ENCODE data around the gene ERN1.
"Not testable (repeated sequence)": the region's sequence is repeated elsewhere in the genome, so short reads cannot be mapped to it uniquely, and the experiment has no call there.

Gene ERN1

DNA sequence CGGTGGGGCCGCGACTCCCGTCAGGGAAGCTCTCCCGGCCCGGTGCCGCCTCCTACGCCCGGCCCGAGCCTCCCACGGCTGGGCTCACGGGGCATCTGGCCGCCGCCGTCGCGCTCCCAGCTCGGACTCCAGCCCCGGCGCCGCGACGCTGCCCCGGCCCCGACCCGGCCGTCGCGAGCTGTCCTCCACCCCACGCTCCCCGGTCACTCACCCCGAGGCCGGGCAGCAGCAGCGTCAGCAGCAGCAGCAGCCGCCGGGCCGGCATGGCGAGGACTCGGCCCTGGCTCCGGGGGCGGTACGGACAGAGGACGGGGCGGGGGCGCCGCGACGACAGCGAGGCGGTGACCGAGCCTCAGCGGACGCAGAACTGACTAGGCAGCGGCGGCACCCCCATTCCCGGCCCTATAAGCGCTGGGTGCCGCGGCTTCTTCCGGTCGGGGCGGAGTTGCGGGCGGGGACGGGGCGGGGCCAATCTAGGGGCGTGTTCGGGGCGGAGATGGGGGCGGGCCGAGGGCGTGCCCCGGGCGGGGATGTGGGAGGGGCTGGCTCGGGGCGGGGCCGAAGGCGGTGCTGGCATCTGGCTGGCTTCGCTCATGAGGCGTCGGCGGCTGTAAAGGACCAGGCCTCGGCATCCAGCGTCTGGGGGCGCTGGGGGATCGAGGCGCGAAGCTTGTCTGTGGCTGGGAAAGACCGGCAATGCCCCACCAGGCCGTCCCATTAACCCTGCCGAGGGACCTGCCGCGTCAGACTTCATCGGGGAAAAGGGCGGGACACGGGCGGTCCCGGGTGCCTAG, at the start of gene ERN1:
Gene ERN1 (minus strand): TSS at position 380 of the 794 bp plus-strand sequence. CDS start 115 bp downstream, at position 265.
- DNase-seq (ENCODE audit: low read depth), result peak; percentile 88

DNA sequence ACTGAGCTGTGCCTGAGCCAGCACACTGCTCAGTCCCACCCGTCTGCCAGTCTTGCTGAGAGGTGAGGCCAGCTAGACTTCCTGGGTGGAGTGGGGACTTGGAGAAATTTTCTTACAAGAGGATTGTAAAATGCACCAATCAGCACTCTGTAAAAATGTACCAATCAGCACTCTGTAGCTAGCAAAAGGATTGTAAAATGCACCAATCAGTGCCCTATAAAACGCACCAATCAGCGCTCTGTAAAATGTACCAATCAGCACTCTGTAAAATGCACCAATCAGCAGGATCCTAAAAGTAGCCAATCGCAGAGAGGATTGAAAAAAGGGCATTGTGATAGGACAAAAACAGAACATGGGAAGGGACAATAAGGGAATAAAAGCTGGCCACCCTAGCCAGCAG, 49.1 kb upstream of the ERN1 start:
- DNase-seq (ENCODE audit: low read depth), result not testable (repeated sequence)

DNA sequence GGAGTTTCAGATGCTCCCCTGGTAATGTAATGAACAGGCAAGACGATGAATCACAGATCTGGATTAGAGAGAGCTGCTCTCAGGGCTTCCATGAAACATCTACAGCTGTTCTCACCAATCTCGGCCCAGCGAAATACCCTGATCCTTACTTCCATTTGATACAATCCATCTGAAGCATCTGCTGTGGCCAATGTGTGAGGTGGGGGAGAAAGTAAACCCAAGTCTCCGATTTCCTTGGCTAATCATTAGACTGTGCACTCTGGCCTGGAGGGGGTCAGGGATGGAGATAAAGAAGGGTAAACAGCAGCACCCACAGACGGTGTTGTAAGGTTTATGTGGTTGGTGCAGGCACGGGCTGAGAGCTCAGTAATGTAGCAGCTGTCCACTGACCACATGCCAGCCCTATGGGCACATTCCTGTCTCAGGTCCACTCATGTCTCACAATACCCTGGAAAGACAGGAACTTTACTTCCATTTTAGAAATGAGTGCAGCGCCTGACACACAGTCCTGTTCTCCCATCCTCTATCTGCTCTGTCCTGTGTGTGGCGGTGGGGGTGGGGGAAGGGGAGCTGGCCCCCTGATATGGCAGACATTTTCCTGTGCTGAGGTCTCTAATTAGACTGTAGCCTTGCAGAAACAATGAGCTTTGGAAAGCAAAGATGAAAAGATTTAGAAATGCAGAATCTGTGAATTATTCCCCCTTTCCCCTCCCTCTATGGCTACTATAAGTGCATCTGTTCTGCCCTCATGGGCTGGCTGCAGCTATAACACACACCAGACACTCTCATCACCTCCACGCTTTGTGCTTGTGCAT, 48.3 kb upstream of the ERN1 start:
- no peak for DNase-seq (ENCODE audit: low read depth)

DNA sequence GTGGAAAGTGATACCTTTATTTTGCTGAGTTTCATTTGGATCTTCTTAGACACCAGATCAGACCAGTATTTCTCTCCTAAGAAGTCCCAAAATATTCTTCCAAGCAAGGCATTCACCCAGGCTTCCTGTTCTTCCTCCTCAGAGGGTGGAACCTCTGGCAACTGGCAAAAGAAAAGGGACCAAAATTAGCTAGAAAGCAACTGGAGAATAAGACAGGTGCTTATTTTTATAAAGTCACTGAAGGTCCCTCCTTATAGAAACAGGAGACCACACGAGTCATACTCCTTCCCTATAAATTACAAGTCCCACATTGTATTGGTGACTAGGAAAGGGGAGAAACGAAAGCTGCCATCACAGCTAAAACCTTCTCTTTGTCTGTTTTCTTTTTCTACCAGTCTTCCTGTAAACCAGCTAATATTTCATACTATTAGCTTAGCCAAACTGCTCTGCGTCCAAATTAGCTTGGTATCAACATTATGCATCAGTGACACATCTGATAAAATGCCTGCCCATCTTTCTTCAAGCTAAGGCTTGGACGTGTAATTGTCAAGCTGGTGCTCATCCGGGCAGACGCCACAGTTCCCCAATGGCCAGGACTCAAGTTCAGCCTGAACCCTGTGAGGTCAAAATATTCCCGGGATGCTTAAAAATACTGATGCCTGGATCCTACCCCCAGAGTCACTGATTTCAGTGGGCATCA, 47.5 kb upstream of the ERN1 start:
- DNase-seq (ENCODE audit: low read depth), result no peak

DNA sequence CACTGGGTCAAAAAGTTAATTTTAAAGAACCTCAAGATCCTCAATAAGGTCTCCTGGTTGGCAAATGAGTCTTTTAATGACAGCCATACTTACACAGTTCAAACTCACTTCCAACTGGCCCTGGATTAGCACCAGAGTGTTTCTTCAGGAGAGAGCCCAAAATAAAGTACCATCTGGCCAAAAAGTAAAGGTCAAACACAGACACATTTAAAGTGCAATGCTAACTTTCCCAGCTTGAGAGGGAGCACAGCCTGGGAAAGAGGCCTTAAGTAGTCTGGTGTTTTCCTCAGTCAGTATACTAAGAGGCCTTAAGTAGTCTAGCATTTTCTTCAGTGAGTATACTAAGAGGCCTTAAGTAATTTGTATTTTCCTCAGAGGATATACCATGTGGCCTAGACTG, 46.6 kb upstream of the ERN1 start:
- no peak for DNase-seq (ENCODE audit: low read depth)

DNA sequence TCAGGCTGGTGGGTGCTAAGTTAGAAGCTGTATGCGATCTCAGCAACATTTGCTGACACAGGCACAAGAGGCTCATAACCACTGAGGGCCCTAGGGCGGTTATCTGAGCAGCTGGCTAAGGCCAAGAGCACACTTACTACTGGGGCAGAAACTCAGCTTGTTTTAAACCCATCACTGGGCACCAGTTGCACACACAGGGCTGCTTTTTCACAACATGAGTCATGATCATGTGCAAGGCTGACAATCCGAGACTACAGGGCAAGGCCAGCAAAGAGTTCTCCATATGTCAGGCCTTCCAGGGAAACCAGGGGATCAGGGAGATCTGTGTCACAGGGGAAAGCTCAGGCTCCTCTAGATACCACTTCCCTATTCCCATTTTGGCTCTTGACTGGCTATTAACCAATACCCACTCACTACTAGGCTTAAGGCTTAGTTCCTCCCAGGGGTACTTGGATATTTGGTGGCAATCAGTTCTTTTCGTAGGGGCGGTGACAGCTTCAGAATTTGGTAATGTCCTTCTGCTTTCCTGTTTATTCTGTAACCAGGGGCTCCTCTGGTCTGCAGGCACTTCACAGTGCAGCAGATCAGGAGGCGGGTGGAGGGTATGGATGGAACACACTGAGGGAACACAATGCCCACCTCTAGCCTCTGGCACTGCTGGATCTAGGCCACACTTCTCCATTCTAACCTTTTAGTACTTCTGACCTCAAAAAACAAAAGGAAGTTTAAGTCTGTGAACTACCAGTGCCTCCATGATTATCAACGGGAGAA, 44.9 kb upstream of the ERN1 start:
- DNase-seq (ENCODE audit: low read depth), result no peak

DNA sequence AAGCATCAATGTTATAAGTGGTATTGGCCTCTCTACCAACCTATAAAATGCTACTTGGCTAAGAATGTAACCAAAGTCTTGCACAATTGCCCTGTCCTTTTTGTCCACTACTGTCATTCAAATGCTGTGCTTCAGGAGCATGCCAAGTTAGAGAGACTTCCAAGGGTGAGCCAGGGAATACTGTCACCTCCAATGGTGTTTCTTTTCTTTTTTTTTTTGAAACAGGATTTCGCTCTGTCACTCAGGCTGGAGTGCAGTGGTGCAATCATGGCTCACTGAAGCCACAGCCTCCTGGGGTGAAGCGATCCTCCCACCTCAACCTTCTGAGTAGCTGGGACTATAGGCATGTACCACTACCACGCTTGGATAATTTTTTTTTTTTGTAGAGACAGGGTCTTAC, 43.7 kb upstream of the ERN1 start:
- no peak for DNase-seq (ENCODE audit: low read depth)

DNA sequence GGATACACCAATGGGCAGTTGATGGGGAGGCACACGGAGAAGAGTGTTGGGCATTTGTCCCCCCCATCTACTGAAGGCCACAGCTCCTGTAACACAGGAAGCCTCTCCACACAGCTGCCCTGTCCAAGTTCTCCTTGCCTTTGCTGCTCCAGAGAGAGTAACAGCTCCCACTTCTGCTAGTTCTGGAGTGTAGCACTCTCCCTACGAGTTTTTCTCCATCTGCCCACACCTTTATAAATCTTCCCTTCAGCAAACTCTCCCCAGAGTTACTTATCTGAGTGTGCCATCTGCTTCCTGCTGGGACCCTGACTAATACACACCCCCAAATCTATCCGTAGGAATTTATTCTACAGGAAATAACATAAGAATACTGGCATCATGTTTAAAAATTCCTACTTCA, 42.6 kb upstream of the ERN1 start:
- no peak for DNase-seq (ENCODE audit: low read depth)

DNA sequence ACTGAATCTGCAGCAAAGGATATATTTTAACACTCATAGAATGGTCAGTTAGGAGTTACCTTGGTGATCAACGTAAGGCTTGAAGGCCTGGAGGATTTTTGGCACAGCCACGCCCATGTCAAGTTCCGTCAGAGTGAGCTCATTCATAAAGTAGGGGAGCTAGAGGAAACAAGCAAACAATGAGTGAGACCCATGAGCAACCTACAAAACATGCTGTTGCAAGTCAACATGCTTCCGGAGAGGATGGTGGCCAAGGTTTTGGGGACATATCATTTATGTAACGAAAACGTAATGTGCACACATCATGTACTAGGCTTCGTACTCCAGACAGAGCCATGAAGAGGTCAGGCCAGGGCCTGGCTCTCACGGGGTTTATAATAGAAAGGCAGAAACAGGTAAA, 41.1 kb upstream of the ERN1 start:
- no peak for DNase-seq (ENCODE audit: low read depth)

DNA sequence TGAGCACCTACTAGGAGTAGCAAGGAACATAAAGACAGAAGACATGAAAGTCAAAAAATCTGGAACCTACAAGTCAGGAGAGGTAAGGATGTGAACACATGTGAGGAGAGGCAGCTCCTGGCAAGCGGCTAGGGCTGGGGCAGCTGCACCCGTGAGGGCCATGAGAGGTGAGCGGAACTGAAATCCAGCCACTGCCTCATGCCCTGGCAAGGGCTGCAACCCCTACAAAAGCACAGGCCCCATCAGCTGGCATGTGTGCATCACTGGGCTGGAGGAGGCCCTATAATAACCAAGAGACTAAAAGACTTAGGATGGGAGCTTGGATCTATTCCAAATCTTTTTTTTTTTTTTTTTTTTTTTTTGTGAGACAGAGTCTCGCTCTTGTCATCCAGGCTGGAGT, 40.3 kb upstream of the ERN1 start:
- DNase-seq (ENCODE audit: low read depth), result no peak

DNA sequence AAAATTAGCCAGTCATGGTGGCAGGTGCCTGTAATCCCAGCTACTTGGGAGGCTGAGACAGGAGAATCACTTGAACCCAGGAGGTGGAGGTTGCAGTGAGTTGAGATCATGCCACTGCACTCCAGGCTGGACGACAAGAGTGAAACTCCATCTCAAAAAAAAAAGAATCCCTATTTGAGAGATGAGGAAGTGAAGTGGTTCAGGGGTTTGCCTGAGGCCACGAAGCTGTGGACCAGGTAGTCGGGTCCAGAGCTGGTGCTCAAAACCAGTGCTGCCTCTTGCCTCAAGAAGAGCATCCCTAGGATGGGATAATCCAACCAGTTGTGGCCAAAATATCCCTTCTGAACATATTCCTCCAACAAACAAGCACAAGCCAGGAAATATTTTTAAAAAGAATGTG, 37.7 kb upstream of the ERN1 start:
- DNase-seq (ENCODE audit: low read depth), result not testable (repeated sequence)

DNA sequence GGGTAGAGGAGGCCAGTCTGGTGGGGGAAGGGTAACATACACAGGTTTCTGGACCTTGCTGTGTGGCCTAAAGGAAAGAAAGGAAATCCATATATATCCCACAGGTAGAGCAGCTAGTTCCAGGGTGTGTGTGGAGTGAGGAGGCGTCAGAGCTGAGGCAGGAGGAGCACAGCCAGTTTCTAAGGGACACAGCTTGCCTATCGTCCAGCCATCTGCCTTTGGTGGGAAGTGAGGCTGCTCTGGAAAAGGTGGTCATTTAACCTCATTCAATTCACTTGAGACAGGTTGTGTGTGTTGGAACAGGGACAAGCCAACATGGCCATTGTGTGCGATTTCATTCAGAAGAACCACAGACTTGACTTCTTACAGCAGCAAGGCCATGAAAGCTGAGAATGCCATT, 36.9 kb upstream of the ERN1 start:
- DNase-seq (ENCODE audit: low read depth), result no peak

DNA sequence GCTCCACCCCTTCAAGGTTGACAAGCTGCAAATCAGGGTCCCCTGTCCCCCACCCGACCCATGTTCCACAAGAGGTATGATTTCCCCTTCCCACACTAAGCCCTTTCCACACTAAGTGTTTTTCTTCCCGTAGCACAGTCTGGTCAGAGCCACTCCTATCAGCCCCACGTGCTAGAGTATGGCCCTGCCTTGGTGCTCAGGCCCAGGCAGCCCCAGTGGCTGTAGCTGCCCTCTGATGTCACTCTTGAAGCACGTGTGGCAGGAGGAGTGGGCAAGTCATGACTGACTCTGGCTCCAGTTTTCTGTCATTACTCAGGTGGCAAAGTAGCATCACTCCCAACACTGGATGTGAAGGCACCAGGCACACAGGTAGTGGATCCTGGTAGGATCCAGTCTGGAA, 35.4 kb upstream of the ERN1 start:
- DNase-seq (ENCODE audit: low read depth), result no peak

DNA sequence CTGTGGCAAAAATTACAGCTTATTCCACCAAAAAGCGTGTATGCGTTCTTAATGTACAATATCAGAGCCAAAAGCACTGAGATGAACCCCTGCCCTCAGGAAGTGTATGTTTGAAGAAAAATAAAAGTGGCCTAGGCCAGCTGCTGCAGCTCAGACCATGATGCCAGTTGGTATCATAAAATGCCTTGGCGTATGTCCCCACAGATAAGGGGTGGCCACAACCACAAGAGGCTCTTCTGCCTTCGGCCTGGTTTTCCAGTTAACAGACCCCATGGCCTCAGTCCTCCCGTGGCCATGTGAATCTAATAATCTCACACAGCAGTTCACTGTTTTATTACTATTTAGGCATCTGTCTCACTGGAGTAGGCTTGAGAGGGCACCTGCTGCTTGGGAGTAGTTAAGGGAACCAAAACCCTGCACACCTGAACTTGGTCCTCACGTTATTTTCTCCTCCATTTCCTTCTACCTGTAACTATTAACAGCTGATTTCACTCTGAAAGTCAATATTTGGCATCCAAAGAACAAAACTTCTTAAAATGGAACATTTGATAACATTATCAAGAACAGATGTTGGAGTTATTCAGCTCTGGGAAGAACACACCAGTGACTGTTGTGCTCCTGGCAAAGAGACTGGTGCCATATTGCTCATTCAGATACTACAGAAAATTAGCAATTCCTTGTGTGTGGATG, 34.8 kb upstream of the ERN1 start:
- DNase-seq (ENCODE audit: low read depth), result no peak

DNA sequence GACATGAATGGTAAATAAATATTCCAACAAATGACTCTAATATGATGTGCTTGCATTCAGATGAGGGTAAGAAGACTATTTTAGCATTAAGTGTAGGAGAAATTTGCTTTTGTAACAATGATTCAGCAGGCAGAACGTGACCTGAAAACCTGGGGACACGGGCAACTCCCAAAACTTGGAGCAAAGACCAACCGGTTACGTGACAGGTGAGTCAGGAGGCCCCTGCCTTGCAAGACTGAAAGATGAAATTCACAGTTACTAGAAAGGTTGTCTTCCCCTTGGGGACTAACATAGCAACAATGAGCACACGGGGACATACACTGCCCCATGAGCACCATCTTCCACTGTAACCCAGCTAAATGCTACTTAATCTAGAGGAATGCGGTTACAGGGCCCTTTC, 33.5 kb upstream of the ERN1 start:
- no peak for DNase-seq (ENCODE audit: low read depth)

DNA sequence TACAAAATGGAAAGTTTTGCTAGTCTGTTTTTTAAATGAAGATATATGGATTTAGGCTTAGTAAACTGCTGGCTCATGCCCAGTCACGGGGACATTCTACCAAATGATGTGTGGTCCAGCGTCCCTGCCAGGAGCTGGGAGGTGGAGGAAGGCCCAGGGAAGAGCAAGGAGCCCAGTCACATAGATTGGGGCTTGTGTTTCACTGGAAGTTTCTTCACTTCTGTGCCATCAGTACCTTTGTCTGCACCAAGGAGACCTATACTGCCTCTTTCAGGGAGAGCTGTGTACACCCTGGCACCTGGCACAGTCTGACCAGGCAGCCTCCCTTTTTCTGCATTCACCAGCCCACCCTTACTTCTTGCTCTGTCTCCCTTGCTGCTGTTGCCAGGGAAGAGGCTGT, 32.6 kb upstream of the ERN1 start:
- DNase-seq (ENCODE audit: low read depth), result no peak

DNA sequence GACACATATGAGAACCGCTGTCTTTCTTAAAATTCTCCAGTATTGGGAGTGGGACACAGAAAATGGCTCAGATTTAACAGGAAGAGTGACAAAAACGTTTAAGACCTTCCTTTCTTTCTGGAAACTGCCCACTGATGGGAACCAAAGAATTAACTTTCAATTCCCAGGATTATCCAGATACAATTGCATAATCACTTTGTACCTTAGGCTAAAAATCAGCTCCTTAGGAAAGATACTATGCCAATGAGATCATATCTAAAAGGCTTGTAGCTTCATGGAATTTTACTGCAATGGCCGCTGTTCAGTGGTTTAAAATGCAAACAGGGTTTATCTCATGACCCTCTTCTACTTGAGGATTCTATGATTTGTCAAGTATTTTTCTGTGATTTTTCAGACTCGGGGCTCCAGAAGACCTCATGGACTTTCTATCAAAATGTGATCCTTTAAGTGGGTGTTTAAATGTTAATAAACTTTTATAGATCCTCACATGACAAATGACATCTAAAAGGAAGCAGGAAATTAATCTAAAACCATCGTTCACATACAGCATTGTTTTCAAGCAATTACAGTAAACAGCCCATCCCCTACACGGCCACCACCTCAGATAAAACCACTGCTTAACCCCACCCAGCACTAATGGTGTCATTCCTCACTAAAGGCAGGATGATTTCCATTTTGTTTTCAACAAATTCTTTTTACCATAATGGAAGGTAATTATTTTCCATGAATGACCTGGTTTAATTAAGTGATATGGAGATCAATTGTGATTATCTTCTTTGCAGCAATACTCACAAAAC, 31.6 kb upstream of the ERN1 start:
- no peak for DNase-seq (ENCODE audit: low read depth)

DNA sequence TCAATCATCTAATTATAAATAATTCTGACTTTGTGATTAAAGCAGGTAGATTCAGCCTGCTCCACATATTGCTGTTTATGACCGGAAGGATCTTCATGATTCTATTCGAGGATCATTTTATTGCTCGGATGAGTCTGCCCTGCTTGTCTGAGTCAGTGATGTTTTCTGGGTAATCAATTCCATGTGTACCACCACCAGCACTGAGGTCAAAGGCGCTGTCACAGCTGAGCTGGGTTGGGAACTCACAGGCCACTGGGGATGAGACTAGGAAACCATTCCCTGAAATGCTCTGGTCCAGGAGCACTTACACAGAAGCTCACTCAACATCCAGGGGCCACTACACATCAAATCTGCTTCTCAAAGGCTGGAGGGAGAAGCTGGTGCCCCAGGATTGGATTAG, 30.4 kb upstream of the ERN1 start:
- no peak for DNase-seq (ENCODE audit: low read depth)

DNA sequence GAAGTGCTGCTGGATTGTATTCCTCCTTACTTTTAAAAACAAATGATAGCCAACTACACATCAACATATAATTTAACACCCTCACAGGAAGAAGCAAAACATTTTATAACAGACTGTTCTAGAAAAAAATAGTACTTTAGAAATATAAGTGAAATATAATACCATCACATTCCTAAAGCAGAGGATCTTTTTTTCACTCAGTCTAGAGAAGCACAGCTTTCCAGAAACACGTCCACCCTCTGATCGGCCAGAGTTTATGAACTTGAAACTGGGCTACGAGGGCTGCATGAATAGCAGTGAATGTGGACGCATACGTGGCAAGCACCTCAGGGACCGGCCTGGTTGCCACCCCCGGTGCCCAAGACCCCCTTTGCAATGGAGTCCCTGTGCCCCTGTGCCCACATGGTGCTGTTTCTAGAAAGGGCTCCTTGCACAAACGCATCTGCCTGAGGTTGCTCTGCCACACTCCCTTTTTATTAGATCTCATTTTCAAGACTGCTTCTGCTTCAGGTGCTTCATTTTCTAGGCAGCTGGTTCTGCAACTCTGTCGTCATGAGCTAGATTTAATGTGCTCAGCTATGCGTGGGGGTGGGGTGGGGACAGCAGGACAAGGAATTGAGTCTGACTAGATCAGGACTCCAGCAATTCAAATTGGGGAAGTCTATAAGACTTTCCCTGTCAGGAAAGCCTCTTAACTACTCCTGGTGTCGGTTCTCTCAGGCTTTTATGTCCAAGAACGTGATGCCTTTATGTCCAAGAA, 29.1 kb upstream of the ERN1 start:
- DNase-seq (ENCODE audit: low read depth), result no peak

DNA sequence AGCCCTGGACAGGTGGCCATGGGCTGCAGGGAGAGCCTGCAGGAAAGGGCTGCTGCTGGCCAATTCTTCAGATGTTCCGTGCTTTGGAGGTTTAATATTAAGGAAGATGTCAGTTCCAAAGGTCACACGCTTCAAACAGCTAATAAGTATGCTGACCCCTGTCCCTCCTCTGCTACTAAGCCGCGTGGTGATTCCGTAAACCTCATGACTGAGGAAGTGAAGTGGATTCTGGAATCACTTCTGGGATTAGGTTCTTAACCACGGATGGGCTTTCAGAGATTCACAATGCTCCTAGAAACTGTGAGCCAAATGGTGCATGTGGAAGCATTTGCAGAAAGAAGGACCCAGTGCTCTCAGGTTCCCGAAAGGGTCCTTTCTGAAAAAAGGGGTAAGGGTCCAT, 28.5 kb upstream of the ERN1 start:
- DNase-seq (ENCODE audit: low read depth), result no peak
